ENCODE data around the gene PHKG2. TPM values are rescaled to one million over a fixed set of nuclear protein-coding genes. Genes with fewer than 3 reads are reported as not detected.

Gene PHKG2
- total and polyA plus RNA-seq, 4 donors, result 12.2 to 37.4 (median 31.7) TPM

DNA sequence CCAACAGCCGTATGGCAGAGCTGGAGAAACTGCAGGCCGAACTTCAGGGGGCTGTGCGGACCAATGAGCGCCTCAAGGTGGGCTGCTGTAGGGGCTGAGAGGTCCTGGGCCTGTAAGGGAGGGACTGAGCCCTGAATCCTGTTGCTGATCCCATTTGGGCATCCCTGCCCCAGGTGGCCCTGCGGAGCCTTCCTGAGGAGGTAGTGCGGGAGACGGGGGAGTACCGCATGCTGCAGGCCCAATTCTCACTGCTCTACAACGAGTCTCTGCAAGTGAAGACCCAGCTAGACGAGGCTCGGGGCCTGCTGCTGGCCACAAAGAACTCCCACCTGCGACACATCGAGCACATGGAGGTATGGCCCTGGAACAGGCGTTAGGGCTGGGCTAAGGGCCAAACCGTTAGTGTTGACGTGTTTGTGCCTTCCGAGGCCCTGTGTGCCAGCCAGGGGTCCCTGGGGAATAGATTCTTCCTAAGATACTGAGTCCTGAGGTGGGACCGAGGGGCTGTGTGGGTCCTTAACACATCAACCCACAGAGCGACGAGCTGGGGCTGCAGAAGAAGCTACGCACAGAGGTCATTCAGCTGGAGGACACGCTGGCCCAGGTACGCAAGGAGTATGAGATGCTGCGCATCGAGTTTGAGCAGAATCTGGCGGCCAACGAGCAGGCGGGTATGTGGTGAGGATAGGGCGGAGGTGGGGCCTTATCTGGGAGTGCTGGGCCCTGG lies 18.1 kb downstream of the PHKG2 start:
- no peaks in the 10 kb centered on the region for H3K27me3 ChIP-seq (ENCODE audit: control insufficient read depth in 3 of 3, insufficient read depth in 3 of 3, low read length in 2 of 3)
- H3K9ac ChIP-seq (ENCODE audit: insufficient read depth in 1 of 2, low read length in 2 of 2), result no peak overlapping the region
- TF ChIP-seq, protein P1, sequence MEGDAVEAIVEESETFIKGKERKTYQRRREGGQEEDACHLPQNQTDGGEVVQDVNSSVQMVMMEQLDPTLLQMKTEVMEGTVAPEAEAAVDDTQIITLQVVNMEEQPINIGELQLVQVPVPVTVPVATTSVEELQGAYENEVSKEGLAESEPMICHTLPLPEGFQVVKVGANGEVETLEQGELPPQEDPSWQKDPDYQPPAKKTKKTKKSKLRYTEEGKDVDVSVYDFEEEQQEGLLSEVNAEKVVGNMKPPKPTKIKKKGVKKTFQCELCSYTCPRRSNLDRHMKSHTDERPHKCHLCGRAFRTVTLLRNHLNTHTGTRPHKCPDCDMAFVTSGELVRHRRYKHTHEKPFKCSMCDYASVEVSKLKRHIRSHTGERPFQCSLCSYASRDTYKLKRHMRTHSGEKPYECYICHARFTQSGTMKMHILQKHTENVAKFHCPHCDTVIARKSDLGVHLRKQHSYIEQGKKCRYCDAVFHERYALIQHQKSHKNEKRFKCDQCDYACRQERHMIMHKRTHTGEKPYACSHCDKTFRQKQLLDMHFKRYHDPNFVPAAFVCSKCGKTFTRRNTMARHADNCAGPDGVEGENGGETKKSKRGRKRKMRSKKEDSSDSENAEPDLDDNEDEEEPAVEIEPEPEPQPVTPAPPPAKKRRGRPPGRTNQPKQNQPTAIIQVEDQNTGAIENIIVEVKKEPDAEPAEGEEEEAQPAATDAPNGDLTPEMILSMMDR (IDR thresholded peaks at IDR 0.05; ENCODE audit: control extremely low read depth, extremely low read depth), result no peak
- DNase-seq, result no peak
- H3K36me3 ChIP-seq (ENCODE audit: control insufficient read depth in 4 of 4, insufficient read depth in 4 of 4, low read length in 4 of 4), result peaks cover 16 to 63% (median 53%) of the 10 kb centered on the region in 4 donors
- peaks cover 6 to 15% (median 8%) of the 10 kb centered on the region in 5 donors for H3K4me1 ChIP-seq (ENCODE audit: control insufficient read depth in 5 of 5, insufficient read depth in 5 of 5, low read length in 5 of 5)
- no peak overlapping the region for H3K27ac ChIP-seq (ENCODE audit: low read depth in 1 of 2, low read length in 1 of 2)
- H3K9me3 ChIP-seq (ENCODE audit: control insufficient read depth in 4 of 4, insufficient read depth in 3 of 4, low read length in 3 of 4), result no peaks in the 10 kb centered on the region
- ATAC-seq (ENCODE audit: insufficient read depth, low FRiP score), result no peak
- 93 to 95% methylated on average over 29 of the region's 29 CpGs for WGBS, 2 donors
- no peak overlapping the region for H3K4me3 ChIP-seq

DNA sequence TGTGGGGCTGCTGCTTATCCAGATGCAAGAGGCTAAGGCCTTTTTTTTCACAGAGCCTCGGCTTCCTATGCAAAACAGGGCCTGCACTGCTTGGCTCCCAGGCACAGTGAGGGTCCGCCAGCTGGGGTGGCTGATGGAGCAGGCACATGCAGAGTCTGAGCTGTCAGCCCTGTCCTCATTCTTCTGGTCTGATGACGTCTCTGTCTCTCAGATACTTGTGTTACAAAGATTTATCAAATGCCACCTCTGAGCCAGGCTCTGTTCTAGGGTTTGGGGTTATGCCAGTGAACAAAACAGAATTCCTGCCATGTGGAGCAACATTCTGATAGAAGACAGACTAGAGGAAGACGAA lies 18.7 kb downstream of the PHKG2 start:
- H3K9me3 ChIP-seq (ENCODE audit: control insufficient read depth in 4 of 4, insufficient read depth in 3 of 4, low read length in 3 of 4), result no peaks in the 10 kb centered on the region
- no peak for ATAC-seq (ENCODE audit: insufficient read depth, low FRiP score)
- H3K4me1 ChIP-seq (ENCODE audit: control insufficient read depth in 5 of 5, insufficient read depth in 5 of 5, low read length in 5 of 5), result peaks cover 6 to 15% (median 8%) of the 10 kb centered on the region in 5 donors
- TF ChIP-seq, protein P1 (IDR thresholded peaks at IDR 0.05; ENCODE audit: control extremely low read depth, extremely low read depth), result no peak
- no peak overlapping the region for H3K4me3 ChIP-seq
- DNase-seq, result no peak
- peaks cover 16 to 67% (median 55%) of the 10 kb centered on the region in 4 donors for H3K36me3 ChIP-seq (ENCODE audit: control insufficient read depth in 4 of 4, insufficient read depth in 4 of 4, low read length in 4 of 4)
- H3K27me3 ChIP-seq (ENCODE audit: control insufficient read depth in 3 of 3, insufficient read depth in 3 of 3, low read length in 2 of 3), result no peaks in the 10 kb centered on the region
- WGBS, 2 donors, result 86 to 93% methylated on average over 4 of the region's 4 CpGs
- H3K9ac ChIP-seq (ENCODE audit: insufficient read depth in 1 of 2, low read length in 2 of 2), result no peak overlapping the region
- H3K27ac ChIP-seq (ENCODE audit: low read depth in 1 of 2, low read length in 1 of 2), result no peak overlapping the region

DNA sequence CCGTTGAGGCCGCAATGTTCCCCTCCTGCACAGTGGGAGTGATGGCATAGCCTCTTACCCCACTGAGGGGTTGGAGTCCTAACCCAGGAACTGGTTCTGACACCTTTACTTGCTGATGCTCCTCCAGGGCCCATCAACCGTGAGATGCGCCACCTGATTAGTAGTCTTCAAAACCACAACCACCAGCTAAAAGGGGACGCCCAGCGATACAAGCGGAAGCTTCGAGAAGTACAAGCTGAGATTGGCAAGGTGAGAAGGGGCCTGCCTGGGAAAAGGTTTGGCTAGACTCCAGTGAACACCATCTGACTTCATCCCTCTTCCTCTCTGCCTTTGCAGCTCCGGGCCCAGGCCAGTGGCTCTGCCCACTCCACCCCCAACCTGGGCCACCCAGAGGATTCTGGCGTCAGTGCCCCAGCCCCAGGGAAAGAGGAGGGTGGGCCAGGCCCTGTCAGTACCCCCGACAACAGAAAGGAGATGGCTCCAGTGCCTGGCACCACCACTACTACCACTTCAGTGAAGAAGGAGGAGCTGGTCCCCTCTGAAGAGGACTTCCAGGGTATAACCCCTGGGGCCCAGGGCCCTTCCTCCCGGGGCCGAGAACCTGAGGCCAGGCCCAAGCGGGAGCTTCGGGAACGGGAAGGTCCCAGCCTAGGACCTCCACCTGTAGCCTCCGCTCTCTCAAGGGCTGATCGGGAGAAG lies 19.7 kb downstream of the PHKG2 start:
- Histone ChIP-seq H3K9ac (ENCODE audit: insufficient read depth in 1 of 2, low read length in 2 of 2) (no peak overlapping the region), H3K4me1 (ENCODE audit: control insufficient read depth in 5 of 5, insufficient read depth in 5 of 5, low read length in 5 of 5) (peaks cover 4 to 10% (median 6%) of the 10 kb centered on the region in 5 donors), H3K36me3 (ENCODE audit: control insufficient read depth in 4 of 4, insufficient read depth in 4 of 4, low read length in 4 of 4) (peaks cover 16 to 76% (median 64%) of the 10 kb centered on the region in 4 donors), H3K27ac (ENCODE audit: low read depth in 1 of 2, low read length in 1 of 2) (no peak overlapping the region), H3K27me3 (ENCODE audit: control insufficient read depth in 3 of 3, insufficient read depth in 3 of 3, low read length in 2 of 3) (no peaks in the 10 kb centered on the region), H3K4me3 (no peak overlapping the region), H3K9me3 (ENCODE audit: control insufficient read depth in 4 of 4, insufficient read depth in 3 of 4, low read length in 3 of 4) (no peaks in the 10 kb centered on the region)
- TF ChIP-seq, protein P1 (IDR thresholded peaks at IDR 0.05; ENCODE audit: control extremely low read depth, extremely low read depth), result no peak
- WGBS, 2 donors, result 92 to 93% methylated on average over 17 to 18 of the region's 18 CpGs
- ATAC-seq (ENCODE audit: insufficient read depth, low FRiP score), result no peak
- no peak for DNase-seq
